OCI-M2 (cell line): ENCODE data around the gene TMEM164.

Source experiments
- DNase-seq: peaks from one replicate; lab custom pipeline; 2025; ENCODE audit not compliant: unreplicated experiment; lab: John Stamatoyannopoulos, UW

The TMEM164 gene

GRCh38 chrX:110159865-110160264 lies 157.0 kb downstream of the TMEM164 start:
- no peak for DNase-seq

- DNase-seq = no peak
Measured at GRCh38 chrX:110161361-110161686, 158.4 kb downstream of the TMEM164 start.

- no peak for DNase-seq
Measured at GRCh38 chrX:110162131-110162530, 159.2 kb downstream of the TMEM164 start.

- DNase-seq = no peak
Measured at GRCh38 chrX:110162867-110163266, 160.0 kb downstream of the TMEM164 start.

- DNase-seq = no peak
Measured at GRCh38 chrX:110163488-110163887, 160.6 kb downstream of the TMEM164 start.

- DNase-seq = no peak
Measured at GRCh38 chrX:110167952-110168451, 165.1 kb downstream of the TMEM164 start.

GRCh38 chrX:110168585-110168984 lies 165.7 kb downstream of the TMEM164 start:
- DNase-seq = no peak

GRCh38 chrX:110170029-110170428 lies 167.1 kb downstream of the TMEM164 start:
- no peak for DNase-seq

GRCh38 chrX:110171442-110171841 lies 168.5 kb downstream of the TMEM164 start:
- DNase-seq = no peak

- no peak for DNase-seq
Measured at GRCh38 chrX:110172215-110172614, 169.3 kb downstream of the TMEM164 start.

- no peak for DNase-seq
Measured at GRCh38 chrX:110173192-110174175, 170.6 kb downstream of the TMEM164 start.

GRCh38 chrX:110175146-110175545 lies 172.2 kb downstream of the TMEM164 start:
- DNase-seq = no peak

GRCh38 chrX:110175696-110176095 lies 172.8 kb downstream of the TMEM164 start:
- DNase-seq = no peak

- DNase-seq = no peak
Measured at GRCh38 chrX:110178179-110178865, 175.4 kb downstream of the TMEM164 start.

GRCh38 chrX:110180176-110180927 lies 177.4 kb downstream of the TMEM164 start:
- no peak for DNase-seq

- no peak for DNase-seq
Measured at GRCh38 chrX:110180928-110181310, 178.0 kb downstream of the TMEM164 start.

GRCh38 chrX:110181459-110182137 lies 178.7 kb downstream of the TMEM164 start:
- DNase-seq = no peak

GRCh38 chrX:110182362-110182761 lies 179.4 kb downstream of the TMEM164 start:
- DNase-seq = no peak

GRCh38 chrX:110182865-110183264 lies 180.0 kb downstream of the TMEM164 start:
- no peak for DNase-seq

- DNase-seq = no peak
Measured at GRCh38 chrX:110183314-110183713, 180.4 kb downstream of the TMEM164 start.
